Neural progenitor cell (in vitro differentiated cells): ENCODE measurements around the gene EPB41L4B.

Source experiments
- EZH2 ChIP-seq: fragments of 200-600 bp; sonication (generic); IDR thresholded peaks from 2 replicates; pipeline ENCODE4 v1.6.1; 2017; ENCODE audit warnings: antibody characterized with exemption, mild to moderate bottlenecking, moderate library complexity
- EZH2phosphoT487 ChIP-seq: fragments of 200-600 bp; sonication (generic); IDR thresholded peaks from 2 replicates; pipeline ENCODE4 v1.6.1; 2017; ENCODE audit warnings: antibody characterized with exemption
- TF ChIP-seq, protein P1 (sequence below): fragments of 200-600 bp; sonication (generic); IDR thresholded peaks from 2 replicates; pipeline ENCODE4 v1.5.1; 2017; ENCODE audit warnings: antibody characterized with exemption, mild to moderate bottlenecking

DNA sequence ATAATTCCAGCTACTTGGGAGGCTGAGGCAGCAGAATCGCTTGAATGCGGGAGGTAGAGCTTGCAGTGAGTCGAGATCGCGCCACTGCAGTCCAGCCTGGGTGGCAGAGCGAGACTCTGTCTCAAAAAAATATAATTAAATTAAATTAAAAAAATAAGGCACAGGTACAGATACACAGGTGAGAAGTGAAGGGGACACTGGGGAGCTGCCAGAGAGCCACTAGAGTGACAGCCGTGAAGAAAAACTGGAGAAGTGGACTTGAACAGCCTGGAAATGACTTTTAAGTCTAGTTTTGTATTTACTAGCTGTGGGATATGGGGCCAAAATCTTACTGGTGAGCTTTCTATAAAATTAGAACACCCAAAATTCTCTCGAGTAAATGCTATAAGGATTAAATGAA is 15.1 kb downstream of the EPB41L4B start:
- TF ChIP-seq, protein P1, sequence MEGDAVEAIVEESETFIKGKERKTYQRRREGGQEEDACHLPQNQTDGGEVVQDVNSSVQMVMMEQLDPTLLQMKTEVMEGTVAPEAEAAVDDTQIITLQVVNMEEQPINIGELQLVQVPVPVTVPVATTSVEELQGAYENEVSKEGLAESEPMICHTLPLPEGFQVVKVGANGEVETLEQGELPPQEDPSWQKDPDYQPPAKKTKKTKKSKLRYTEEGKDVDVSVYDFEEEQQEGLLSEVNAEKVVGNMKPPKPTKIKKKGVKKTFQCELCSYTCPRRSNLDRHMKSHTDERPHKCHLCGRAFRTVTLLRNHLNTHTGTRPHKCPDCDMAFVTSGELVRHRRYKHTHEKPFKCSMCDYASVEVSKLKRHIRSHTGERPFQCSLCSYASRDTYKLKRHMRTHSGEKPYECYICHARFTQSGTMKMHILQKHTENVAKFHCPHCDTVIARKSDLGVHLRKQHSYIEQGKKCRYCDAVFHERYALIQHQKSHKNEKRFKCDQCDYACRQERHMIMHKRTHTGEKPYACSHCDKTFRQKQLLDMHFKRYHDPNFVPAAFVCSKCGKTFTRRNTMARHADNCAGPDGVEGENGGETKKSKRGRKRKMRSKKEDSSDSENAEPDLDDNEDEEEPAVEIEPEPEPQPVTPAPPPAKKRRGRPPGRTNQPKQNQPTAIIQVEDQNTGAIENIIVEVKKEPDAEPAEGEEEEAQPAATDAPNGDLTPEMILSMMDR, result no peak
- TF ChIP-seq EZH2phosphoT487 (no peak), EZH2 (no peak)
